K562 (cell line): ENCODE results near the gene STX11.

ENCODE experiments used
- CBX1 ChIP-seq: sonication (generic); IDR thresholded peaks from 2 replicates; pipeline ENCODE4 v1.6.1; 2016; ENCODE audit warnings: antibody characterized with exemption, low read depth, mild to moderate bottlenecking
- CHD2 ChIP-seq: IDR thresholded peaks from 2 replicates; pipeline ENCODE4 v1.6.1; 2011; ENCODE audit warnings: low read depth, low read length
- POLR2AphosphoS5 ChIP-seq: IDR thresholded peaks from 2 replicates; pipeline ENCODE4 v1.6.1; 2011; ENCODE audit warnings: mild to moderate bottlenecking, low read depth, low read length, moderate library complexity; ENCODE audit not compliant: control insufficient read depth, insufficient read depth
- SMAD2 ChIP-seq: fragments of 150-350 bp; IDR thresholded peaks from 2 replicates; pipeline ENCODE4 v1.6.1; 2014; ENCODE audit warnings: low read depth, mild to moderate bottlenecking, low read length
- SREBF1 ChIP-seq: fragments of 150-350 bp; IDR thresholded peaks from 2 replicates; pipeline ENCODE4 v1.6.1; 2014; ENCODE audit warnings: antibody characterized with exemption, low read depth, low read length, borderline replicate concordance
- ZNF121 ChIP-seq: sonication (generic); formaldehyde crosslinking; conservative IDR thresholded peaks from 2 replicates; pipeline ENCODE4 v1.8.0; 2022; ENCODE audit warnings: missing genetic modification reagents
- ZNF76 ChIP-seq: fragments of 250-450 bp; sonication (Bioruptor Pico); IDR thresholded peaks from 2 replicates; pipeline ENCODE4 v1.4.0; 2020; ENCODE audit warnings: mild to moderate bottlenecking, moderate library complexity, borderline replicate concordance
- TF ChIP-seq, protein P1 (sequence below), 3 experiments: IDR thresholded peaks in 2 of 3; conservative IDR thresholded peaks in 1 of 3; 2 replicates each; pipeline ENCODE4 v1.5.1; 2011 to 2012; ENCODE audit warnings: low read length in 3 of 3, mild to moderate bottlenecking in 3 of 3, control low read depth in 2 of 3, improper control_type of control experiment in 1 of 3, inconsistent platforms in 1 of 3, low read depth in 1 of 3, mixed read lengths in 1 of 3, moderate library complexity in 1 of 3; ENCODE audit not compliant: insufficient read depth in 2 of 3
- TF ChIP-seq, protein P2 (sequence below), 2 experiments: fragments of 450-650 bp; formaldehyde crosslinking in 1 of 2; IDR thresholded peaks; 2 replicates each; pipeline versions ENCODE4 v1.4.0 to v1.6.1; 2014 to 2020; ENCODE audit warnings: mild to moderate bottlenecking in 2 of 2, borderline replicate concordance in 1 of 2, low read depth in 1 of 2

DNA sequence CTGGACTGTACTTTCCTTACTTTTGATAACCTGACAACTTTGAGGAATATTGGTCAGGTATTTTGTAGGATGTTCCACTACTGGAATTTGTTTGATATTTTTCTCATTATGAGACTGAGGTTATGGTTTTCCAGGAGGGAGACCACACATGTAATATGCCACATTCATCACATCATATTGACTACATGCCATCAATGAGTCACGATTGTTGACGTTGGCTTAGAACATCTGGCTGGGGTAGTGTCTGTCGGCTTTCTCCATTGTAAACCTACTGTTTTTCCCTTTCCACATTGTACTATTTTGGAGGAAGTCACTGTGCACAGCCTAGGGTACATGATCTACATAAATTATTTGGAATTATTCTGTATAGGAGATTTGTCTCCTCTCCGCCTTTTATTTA, 1.4 kb upstream of the STX11 start:
- TF ChIP-seq, protein P1, sequence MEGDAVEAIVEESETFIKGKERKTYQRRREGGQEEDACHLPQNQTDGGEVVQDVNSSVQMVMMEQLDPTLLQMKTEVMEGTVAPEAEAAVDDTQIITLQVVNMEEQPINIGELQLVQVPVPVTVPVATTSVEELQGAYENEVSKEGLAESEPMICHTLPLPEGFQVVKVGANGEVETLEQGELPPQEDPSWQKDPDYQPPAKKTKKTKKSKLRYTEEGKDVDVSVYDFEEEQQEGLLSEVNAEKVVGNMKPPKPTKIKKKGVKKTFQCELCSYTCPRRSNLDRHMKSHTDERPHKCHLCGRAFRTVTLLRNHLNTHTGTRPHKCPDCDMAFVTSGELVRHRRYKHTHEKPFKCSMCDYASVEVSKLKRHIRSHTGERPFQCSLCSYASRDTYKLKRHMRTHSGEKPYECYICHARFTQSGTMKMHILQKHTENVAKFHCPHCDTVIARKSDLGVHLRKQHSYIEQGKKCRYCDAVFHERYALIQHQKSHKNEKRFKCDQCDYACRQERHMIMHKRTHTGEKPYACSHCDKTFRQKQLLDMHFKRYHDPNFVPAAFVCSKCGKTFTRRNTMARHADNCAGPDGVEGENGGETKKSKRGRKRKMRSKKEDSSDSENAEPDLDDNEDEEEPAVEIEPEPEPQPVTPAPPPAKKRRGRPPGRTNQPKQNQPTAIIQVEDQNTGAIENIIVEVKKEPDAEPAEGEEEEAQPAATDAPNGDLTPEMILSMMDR (IDR thresholded peaks at IDR 0.05 in 2 of 3, conservative IDR thresholded peaks at IDR 0.05 in 1 of 3; ENCODE audit: insufficient read depth in 2 of 3, low read depth in 1 of 3, low read length in 3 of 3), result no peak
- TF ChIP-seq SMAD2, result no peak
- no peak for TF ChIP-seq SREBF1
- no peak for TF ChIP-seq CBX1
- no peak for TF ChIP-seq POLR2AphosphoS5
- no peak for TF ChIP-seq ZNF121 (CRISPR knock-in tag)
- TF ChIP-seq CHD2, result no peak
- TF ChIP-seq, protein P2, sequence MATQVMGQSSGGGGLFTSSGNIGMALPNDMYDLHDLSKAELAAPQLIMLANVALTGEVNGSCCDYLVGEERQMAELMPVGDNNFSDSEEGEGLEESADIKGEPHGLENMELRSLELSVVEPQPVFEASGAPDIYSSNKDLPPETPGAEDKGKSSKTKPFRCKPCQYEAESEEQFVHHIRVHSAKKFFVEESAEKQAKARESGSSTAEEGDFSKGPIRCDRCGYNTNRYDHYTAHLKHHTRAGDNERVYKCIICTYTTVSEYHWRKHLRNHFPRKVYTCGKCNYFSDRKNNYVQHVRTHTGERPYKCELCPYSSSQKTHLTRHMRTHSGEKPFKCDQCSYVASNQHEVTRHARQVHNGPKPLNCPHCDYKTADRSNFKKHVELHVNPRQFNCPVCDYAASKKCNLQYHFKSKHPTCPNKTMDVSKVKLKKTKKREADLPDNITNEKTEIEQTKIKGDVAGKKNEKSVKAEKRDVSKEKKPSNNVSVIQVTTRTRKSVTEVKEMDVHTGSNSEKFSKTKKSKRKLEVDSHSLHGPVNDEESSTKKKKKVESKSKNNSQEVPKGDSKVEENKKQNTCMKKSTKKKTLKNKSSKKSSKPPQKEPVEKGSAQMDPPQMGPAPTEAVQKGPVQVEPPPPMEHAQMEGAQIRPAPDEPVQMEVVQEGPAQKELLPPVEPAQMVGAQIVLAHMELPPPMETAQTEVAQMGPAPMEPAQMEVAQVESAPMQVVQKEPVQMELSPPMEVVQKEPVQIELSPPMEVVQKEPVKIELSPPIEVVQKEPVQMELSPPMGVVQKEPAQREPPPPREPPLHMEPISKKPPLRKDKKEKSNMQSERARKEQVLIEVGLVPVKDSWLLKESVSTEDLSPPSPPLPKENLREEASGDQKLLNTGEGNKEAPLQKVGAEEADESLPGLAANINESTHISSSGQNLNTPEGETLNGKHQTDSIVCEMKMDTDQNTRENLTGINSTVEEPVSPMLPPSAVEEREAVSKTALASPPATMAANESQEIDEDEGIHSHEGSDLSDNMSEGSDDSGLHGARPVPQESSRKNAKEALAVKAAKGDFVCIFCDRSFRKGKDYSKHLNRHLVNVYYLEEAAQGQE (IDR thresholded peaks at IDR 0.05; ENCODE audit: borderline replicate concordance), result no peak
- TF ChIP-seq, protein P2 (CRISPR knock-in tag; IDR thresholded peaks at IDR 0.05; ENCODE audit: low read depth), result no peak
- TF ChIP-seq ZNF76 (CRISPR knock-in tag), result no peak
